ENCODE data around the gene C9orf43. TPM values are rescaled to one million over a fixed set of nuclear protein-coding genes. Genes with fewer than 3 reads are reported as not detected.

Gene C9orf43
- total and polyA plus RNA-seq, 9 of the 15 experiments (the other 6 are each of a cell fraction or from before 2014, with no cell fraction given): 0.21 to 0.58 (median 0.33) TPM

DNA sequence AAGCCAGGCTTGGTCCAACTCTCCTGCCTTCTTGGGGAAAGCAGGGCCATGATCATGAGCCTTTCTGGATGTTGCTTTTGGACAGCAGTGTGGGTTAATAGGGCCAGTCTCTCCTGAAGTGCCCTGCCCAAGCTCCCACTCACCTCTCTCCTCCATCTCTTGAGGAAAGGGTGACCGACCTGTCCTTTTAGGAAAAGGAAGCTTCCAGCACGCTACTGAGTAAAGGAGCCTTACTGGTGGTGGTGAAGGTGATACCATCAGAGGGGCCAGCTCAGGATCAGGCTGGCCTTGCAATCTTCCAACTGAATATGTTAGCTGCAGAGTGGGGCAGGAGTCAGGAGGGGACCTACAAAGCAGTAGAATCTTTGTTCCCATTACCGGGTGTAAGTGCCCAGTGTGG lies 50.7 kb downstream of the C9orf43 start:
- FAIRE-seq (no peak), DNase-seq (ENCODE audit: extremely low read depth in 1 of 4, low spot score in 3 of 4) (no peak), ATAC-seq (peak; percentile 53; the same call in 2 of the 3 replicates)
- H3K4me2 ChIP-seq (ENCODE audit: insufficient read depth, low read length): no peak overlapping the region
- H2AFZ ChIP-seq (ENCODE audit: low read depth, low read length): no peak overlapping the region
- no TSS peak for BruUV-seq (replicated peaks)
- H3K27ac ChIP-seq (ENCODE audit: extremely low read depth, low read depth, low read length): no peak overlapping the region
- ChIA-PET POLR2A (interaction anchor here (0.8 kb wide), 1 partner anchor 31 kb away, joined by 3 read pairs; no protein-coding TSS in a partner anchor), CTCF (ENCODE audit: low intra/inter-chr PET ratio) (interaction anchor here (0.6 kb wide), 1 partner anchor 46 kb away, joined by 3 read pairs; no protein-coding TSS in a partner anchor)
- WGBS (ENCODE audit: insufficient coverage, low coverage, missing lambda C conversion rate): 5% methylated on average over 3 of the region's 3 CpGs
- no peak for TF ChIP-seq PHF8 (IDR thresholded peaks at IDR 0.05; ENCODE audit: borderline replicate concordance, low read length)
- no peak for TF ChIP-seq STAT5B (CRISPR knock-in tag; IDR thresholded peaks at IDR 0.05)
- H3K36me3 ChIP-seq (ENCODE audit: control insufficient read depth, insufficient read depth, low read length): no peaks in the 10 kb centered on the region
- H3K9me1 ChIP-seq (ENCODE audit: control insufficient read depth, insufficient read depth, low read length): no peaks in the 10 kb centered on the region
- H4K20me1 ChIP-seq (replicated peaks; ENCODE audit: control insufficient read depth, insufficient read depth, low read length): peaks cover 5% of the 10 kb centered on the region; the same call in 1 of the 2 replicates
- no peak overlapping the region for H3K9ac ChIP-seq (ENCODE audit: insufficient read depth in 1 of 2, low read depth in 2 of 2, low read length in 2 of 2)
- H3K27me3 ChIP-seq (ENCODE audit: control insufficient read depth in 2 of 2, insufficient read depth in 2 of 2, low read length in 2 of 2): peaks cover 24 to 42% of the 10 kb centered on the region in 2 experiments; a peak in 4 of 5 replicates
- no peaks in the 10 kb centered on the region for H3K79me2 ChIP-seq (ENCODE audit: control insufficient read depth, insufficient read depth, low read length)
- H3K4me1 ChIP-seq (replicated peaks in 1 of 2; ENCODE audit: control insufficient read depth in 2 of 2, insufficient read depth in 2 of 2, low read length in 2 of 2): peaks cover 0 to 8% of the 10 kb centered on the region in 2 experiments; a peak in 3 of 5 replicates
- H3K9me3 ChIP-seq (replicated peaks; ENCODE audit: control insufficient read depth, insufficient read depth, low read depth, low read length): no peaks in the 10 kb centered on the region
- H3K4me3 ChIP-seq: no peak overlapping the region
- in situ Hi-C loops (cut with MboI): no loop called here
- intact Hi-C loops (cut with micrococcal nuclease): no loop called here

DNA sequence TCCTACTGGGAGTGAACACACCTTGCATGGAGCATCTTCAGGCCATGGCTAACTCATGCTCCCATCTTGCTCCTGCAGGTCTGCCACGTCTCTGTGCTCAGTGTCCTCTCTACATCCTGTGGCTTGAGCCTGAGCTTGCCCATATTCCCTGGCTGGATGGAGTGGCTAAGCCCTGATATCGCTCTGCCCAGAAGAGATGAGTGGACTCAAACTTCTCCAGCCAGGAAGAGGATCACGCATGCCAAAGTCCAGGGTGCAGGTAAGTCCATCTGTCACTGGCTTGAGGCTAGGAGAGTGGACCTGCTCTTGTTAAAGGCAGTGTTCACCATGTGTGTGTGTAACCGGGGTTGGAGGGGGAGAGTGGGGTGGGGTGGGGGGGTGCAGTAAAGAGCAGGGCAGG lies 51.4 kb downstream of the C9orf43 start:
- in situ Hi-C loops (cut with MboI): no loop called here
- TF ChIP-seq ZNF764 (CRISPR knock-in tag; IDR thresholded peaks at IDR 0.05; ENCODE audit: low read depth) (no peak), XRCC3 (IDR thresholded peaks at IDR 0.05) (no peak), MTA2 (IDR thresholded peaks at IDR 0.05; ENCODE audit: low read depth) (no peak), SMARCA5 (IDR thresholded peaks at IDR 0.05) (no peak), ILF3 (IDR thresholded peaks at IDR 0.05; ENCODE audit: borderline replicate concordance) (no peak), BRCA1 (IDR thresholded peaks at IDR 0.05) (no peak), BRCA1 (CRISPR knock-in tag; IDR thresholded peaks at IDR 0.05) (no peak)
- TF ChIP-seq, protein P1, sequence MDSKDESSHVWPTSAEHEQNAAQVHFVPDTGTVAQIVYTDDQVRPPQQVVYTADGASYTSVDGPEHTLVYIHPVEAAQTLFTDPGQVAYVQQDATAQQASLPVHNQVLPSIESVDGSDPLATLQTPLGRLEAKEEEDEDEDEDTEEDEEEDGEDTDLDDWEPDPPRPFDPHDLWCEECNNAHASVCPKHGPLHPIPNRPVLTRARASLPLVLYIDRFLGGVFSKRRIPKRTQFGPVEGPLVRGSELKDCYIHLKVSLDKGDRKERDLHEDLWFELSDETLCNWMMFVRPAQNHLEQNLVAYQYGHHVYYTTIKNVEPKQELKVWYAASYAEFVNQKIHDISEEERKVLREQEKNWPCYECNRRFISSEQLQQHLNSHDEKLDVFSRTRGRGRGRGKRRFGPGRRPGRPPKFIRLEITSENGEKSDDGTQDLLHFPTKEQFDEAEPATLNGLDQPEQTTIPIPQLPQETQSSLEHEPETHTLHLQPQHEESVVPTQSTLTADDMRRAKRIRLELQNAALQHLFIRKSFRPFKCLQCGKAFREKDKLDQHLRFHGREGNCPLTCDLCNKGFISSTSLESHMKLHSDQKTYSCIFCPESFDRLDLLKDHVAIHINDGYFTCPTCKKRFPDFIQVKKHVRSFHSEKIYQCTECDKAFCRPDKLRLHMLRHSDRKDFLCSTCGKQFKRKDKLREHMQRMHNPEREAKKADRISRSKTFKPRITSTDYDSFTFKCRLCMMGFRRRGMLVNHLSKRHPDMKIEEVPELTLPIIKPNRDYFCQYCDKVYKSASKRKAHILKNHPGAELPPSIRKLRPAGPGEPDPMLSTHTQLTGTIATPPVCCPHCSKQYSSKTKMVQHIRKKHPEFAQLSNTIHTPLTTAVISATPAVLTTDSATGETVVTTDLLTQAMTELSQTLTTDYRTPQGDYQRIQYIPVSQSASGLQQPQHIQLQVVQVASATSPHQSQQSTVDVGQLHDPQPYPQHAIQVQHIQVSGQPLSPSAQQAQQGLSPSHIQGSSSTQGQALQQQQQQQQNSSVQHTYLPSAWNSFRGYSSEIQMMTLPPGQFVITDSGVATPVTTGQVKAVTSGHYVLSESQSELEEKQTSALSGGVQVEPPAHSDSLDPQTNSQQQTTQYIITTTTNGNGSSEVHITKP (IDR thresholded peaks at IDR 0.05; ENCODE audit: partially characterized antibody): no peak
- TF ChIP-seq, protein P2, sequence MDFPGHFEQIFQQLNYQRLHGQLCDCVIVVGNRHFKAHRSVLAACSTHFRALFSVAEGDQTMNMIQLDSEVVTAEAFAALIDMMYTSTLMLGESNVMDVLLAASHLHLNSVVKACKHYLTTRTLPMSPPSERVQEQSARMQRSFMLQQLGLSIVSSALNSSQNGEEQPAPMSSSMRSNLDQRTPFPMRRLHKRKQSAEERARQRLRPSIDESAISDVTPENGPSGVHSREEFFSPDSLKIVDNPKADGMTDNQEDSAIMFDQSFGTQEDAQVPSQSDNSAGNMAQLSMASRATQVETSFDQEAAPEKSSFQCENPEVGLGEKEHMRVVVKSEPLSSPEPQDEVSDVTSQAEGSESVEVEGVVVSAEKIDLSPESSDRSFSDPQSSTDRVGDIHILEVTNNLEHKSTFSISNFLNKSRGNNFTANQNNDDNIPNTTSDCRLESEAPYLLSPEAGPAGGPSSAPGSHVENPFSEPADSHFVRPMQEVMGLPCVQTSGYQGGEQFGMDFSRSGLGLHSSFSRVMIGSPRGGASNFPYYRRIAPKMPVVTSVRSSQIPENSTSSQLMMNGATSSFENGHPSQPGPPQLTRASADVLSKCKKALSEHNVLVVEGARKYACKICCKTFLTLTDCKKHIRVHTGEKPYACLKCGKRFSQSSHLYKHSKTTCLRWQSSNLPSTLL (IDR thresholded peaks at IDR 0.05): no peak

More for the DNA sequence above, 51.4 kb downstream of the C9orf43 start:
- BruUV-seq (replicated peaks): no TSS peak
- CTCF ChIA-PET (ENCODE audit: low intra/inter-chr PET ratio): interaction anchor here (0.6 kb wide), 1 partner anchor 46 kb away, joined by 3 read pairs; no protein-coding TSS in a partner anchor
- Histone ChIP-seq H3K4me1 (replicated peaks in 1 of 2; ENCODE audit: control insufficient read depth in 2 of 2, insufficient read depth in 2 of 2, low read length in 2 of 2) (peaks cover 0 to 8% of the 10 kb centered on the region in 2 experiments; a peak in 3 of 5 replicates), H3K4me2 (ENCODE audit: insufficient read depth, low read length) (no peak overlapping the region), H3K9me3 (replicated peaks; ENCODE audit: control insufficient read depth, insufficient read depth, low read depth, low read length) (no peaks in the 10 kb centered on the region), H3K9me1 (ENCODE audit: control insufficient read depth, insufficient read depth, low read length) (no peaks in the 10 kb centered on the region), H3K27ac (ENCODE audit: extremely low read depth, low read depth, low read length) (no peak overlapping the region), H2AFZ (ENCODE audit: low read depth, low read length) (no peak overlapping the region), H3K79me2 (ENCODE audit: control insufficient read depth, insufficient read depth, low read length) (no peaks in the 10 kb centered on the region), H3K4me3 (no peak overlapping the region), H3K9ac (ENCODE audit: insufficient read depth in 1 of 2, low read depth in 2 of 2, low read length in 2 of 2) (no peak overlapping the region), H4K20me1 (replicated peaks; ENCODE audit: control insufficient read depth, insufficient read depth, low read length) (peaks cover 5% of the 10 kb centered on the region; the same call in 1 of the 2 replicates), H3K27me3 (ENCODE audit: control insufficient read depth in 2 of 2, insufficient read depth in 2 of 2, low read length in 2 of 2) (peaks cover 24 to 42% of the 10 kb centered on the region in 2 experiments; a peak in 4 of 5 replicates), H3K36me3 (ENCODE audit: control insufficient read depth, insufficient read depth, low read length) (no peaks in the 10 kb centered on the region)
- no peak for DNase-seq (ENCODE audit: extremely low read depth in 1 of 4, low spot score in 3 of 4)
- WGBS (ENCODE audit: insufficient coverage, low coverage, missing lambda C conversion rate): 4% methylated on average over 2 of the region's 4 CpGs
- no peak for ATAC-seq
- intact Hi-C loops (cut with micrococcal nuclease): no loop called here
- POLR2A ChIA-PET: interaction anchor here (0.8 kb wide), 1 partner anchor 31 kb away, joined by 3 read pairs; no protein-coding TSS in a partner anchor
- no peak for FAIRE-seq
